ENCODE results near the gene BCAT1.

DNA sequence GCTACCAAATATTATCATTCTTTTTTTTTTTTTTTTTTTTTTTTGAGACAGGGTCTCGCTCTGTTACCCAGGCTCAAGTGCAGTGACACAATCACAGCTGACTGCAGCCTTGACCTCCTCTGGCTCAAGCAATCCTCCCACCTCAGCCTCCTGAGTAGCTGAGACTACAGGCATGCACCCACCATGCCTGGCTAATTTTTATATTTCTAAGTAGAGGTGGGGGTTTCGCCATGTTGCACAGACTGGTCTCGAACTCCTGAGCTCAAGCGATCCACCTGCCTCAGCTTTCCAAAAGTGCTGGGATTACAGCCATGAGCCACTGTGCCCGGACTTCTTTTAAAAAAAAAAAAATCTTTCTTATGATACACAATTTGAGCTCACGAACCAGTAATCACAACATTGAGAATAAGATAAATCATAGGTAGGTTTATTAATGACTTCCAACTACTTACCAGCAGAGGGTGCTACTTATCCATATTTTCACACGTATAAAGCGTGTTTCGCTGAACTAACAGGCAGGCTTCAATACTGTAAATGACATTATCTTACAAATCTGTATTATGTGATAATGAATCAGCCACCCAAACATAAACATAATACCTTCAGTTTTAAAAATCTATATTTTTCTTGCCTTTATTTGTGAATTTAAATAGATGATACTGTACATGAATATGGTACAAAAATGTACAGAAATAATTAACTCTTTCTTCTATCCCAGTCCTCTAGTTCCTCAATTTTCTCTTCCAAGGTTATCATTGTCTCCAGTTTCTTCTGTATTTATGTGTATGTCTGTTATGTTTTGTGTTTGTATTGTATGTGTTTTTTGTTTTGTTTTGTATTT, 42.5 kb upstream of the BCAT1 start:
- TF ChIP-seq, protein P1, sequence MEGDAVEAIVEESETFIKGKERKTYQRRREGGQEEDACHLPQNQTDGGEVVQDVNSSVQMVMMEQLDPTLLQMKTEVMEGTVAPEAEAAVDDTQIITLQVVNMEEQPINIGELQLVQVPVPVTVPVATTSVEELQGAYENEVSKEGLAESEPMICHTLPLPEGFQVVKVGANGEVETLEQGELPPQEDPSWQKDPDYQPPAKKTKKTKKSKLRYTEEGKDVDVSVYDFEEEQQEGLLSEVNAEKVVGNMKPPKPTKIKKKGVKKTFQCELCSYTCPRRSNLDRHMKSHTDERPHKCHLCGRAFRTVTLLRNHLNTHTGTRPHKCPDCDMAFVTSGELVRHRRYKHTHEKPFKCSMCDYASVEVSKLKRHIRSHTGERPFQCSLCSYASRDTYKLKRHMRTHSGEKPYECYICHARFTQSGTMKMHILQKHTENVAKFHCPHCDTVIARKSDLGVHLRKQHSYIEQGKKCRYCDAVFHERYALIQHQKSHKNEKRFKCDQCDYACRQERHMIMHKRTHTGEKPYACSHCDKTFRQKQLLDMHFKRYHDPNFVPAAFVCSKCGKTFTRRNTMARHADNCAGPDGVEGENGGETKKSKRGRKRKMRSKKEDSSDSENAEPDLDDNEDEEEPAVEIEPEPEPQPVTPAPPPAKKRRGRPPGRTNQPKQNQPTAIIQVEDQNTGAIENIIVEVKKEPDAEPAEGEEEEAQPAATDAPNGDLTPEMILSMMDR (IDR thresholded peaks at IDR 0.05), result peak; percentile 45 to 76 (median 64)
- TF ChIP-seq POLR2A (IDR thresholded peaks at IDR 0.05), result no peak
